ENCODE results near the gene EHBP1.
A peak's percentile ranks its signal among the peaks of the same experiment; 100 is the strongest.
"Not testable (repeated sequence)": the region's sequence is repeated elsewhere in the genome, so short reads cannot be mapped to it uniquely, and the experiment has no call there.

EHBP1 gene

GRCh38 chr2:63013438-63013837, 307.9 kb downstream of the EHBP1 start:
- Histone ChIP-seq H3K9ac (ENCODE audit: low read depth, low read length) (no peak overlapping the region), H3K36me3 (ENCODE audit: control insufficient read depth, insufficient read depth, low read length) (no peaks in the 10 kb centered on the region), H3K4me3 (ENCODE audit: low read depth, low read length) (no peak overlapping the region), H3K27ac (ENCODE audit: low read depth, low read length) (peak overlapping the region; percentile 32), H3K4me1 (ENCODE audit: control insufficient read depth, insufficient read depth, low read length) (peaks cover 41% of the 10 kb centered on the region), H3K9me3 (ENCODE audit: control insufficient read depth, insufficient read depth, low read length) (no peaks in the 10 kb centered on the region), H3K27me3 (ENCODE audit: control insufficient read depth, insufficient read depth, low read length) (no peaks in the 10 kb centered on the region)

GRCh38 chr2:63015389-63015788, 309.9 kb downstream of the EHBP1 start:
- H3K9ac ChIP-seq (ENCODE audit: low read depth, low read length): no peak overlapping the region
- H3K27me3 ChIP-seq (ENCODE audit: control insufficient read depth, insufficient read depth, low read length): no peaks in the 10 kb centered on the region
- H3K9me3 ChIP-seq (ENCODE audit: control insufficient read depth, insufficient read depth, low read length): no peaks in the 10 kb centered on the region
- no peak overlapping the region for H3K4me3 ChIP-seq (ENCODE audit: low read depth, low read length)
- no peaks in the 10 kb centered on the region for H3K36me3 ChIP-seq (ENCODE audit: control insufficient read depth, insufficient read depth, low read length)
- peaks cover 22% of the 10 kb centered on the region for H3K4me1 ChIP-seq (ENCODE audit: control insufficient read depth, insufficient read depth, low read length)
- H3K27ac ChIP-seq (ENCODE audit: low read depth, low read length): no peak overlapping the region

- Histone ChIP-seq H3K27ac (ENCODE audit: low read depth, low read length) (no peak overlapping the region), H3K4me1 (ENCODE audit: control insufficient read depth, insufficient read depth, low read length) (peaks cover 2% of the 10 kb centered on the region; the same call in 1 of the 2 replicates), H3K4me3 (ENCODE audit: low read depth, low read length) (no peak overlapping the region), H3K9ac (ENCODE audit: low read depth, low read length) (no peak overlapping the region), H3K27me3 (ENCODE audit: control insufficient read depth, insufficient read depth, low read length) (no peaks in the 10 kb centered on the region), H3K36me3 (ENCODE audit: control insufficient read depth, insufficient read depth, low read length) (no peaks in the 10 kb centered on the region), H3K9me3 (ENCODE audit: control insufficient read depth, insufficient read depth, low read length) (no peaks in the 10 kb centered on the region)
These were observed 312.9 kb downstream of the EHBP1 start for GRCh38 chr2:63018439-63018838.

GRCh38 chr2:63019686-63020085, 314.2 kb downstream of the EHBP1 start:
- not testable (repeated sequence) for H3K36me3 ChIP-seq (ENCODE audit: control insufficient read depth, insufficient read depth, low read length); H3K27ac ChIP-seq (ENCODE audit: low read depth, low read length); H3K27me3 ChIP-seq (ENCODE audit: control insufficient read depth, insufficient read depth, low read length); H3K9ac ChIP-seq (ENCODE audit: low read depth, low read length); H3K9me3 ChIP-seq (ENCODE audit: control insufficient read depth, insufficient read depth, low read length); H3K4me3 ChIP-seq (ENCODE audit: low read depth, low read length); H3K4me1 ChIP-seq (ENCODE audit: control insufficient read depth, insufficient read depth, low read length)

- Histone ChIP-seq H3K4me1 (ENCODE audit: control insufficient read depth, insufficient read depth, low read length) (no peaks in the 10 kb centered on the region), H3K9ac (ENCODE audit: low read depth, low read length) (no peak overlapping the region), H3K27me3 (ENCODE audit: control insufficient read depth, insufficient read depth, low read length) (no peaks in the 10 kb centered on the region), H3K4me3 (ENCODE audit: low read depth, low read length) (no peak overlapping the region), H3K27ac (ENCODE audit: low read depth, low read length) (no peak overlapping the region), H3K36me3 (ENCODE audit: control insufficient read depth, insufficient read depth, low read length) (no peaks in the 10 kb centered on the region), H3K9me3 (ENCODE audit: control insufficient read depth, insufficient read depth, low read length) (no peaks in the 10 kb centered on the region)
These were observed 317.9 kb downstream of the EHBP1 start for GRCh38 chr2:63023444-63023843.

GRCh38 chr2:63027220-63027619, 321.7 kb downstream of the EHBP1 start:
- Histone ChIP-seq H3K27ac (ENCODE audit: low read depth, low read length) (no peak overlapping the region), H3K36me3 (ENCODE audit: control insufficient read depth, insufficient read depth, low read length) (no peaks in the 10 kb centered on the region)

GRCh38 chr2:63029058-63029457, 323.5 kb downstream of the EHBP1 start:
- Histone ChIP-seq H3K4me3 (ENCODE audit: low read depth, low read length) (no peak overlapping the region), H3K27ac (ENCODE audit: low read depth, low read length) (no peak overlapping the region), H3K9me3 (ENCODE audit: control insufficient read depth, insufficient read depth, low read length) (no peaks in the 10 kb centered on the region), H3K4me1 (ENCODE audit: control insufficient read depth, insufficient read depth, low read length) (no peaks in the 10 kb centered on the region), H3K27me3 (ENCODE audit: control insufficient read depth, insufficient read depth, low read length) (no peaks in the 10 kb centered on the region), H3K9ac (ENCODE audit: low read depth, low read length) (no peak overlapping the region), H3K36me3 (ENCODE audit: control insufficient read depth, insufficient read depth, low read length) (no peaks in the 10 kb centered on the region)

More at GRCh38 chr2:63027220-63027619, 321.7 kb downstream of the EHBP1 start:
- Histone ChIP-seq H3K27me3 (ENCODE audit: control insufficient read depth, insufficient read depth, low read length) (no peaks in the 10 kb centered on the region), H3K4me1 (ENCODE audit: control insufficient read depth, insufficient read depth, low read length) (no peaks in the 10 kb centered on the region), H3K4me3 (ENCODE audit: low read depth, low read length) (no peak overlapping the region), H3K9me3 (ENCODE audit: control insufficient read depth, insufficient read depth, low read length) (no peaks in the 10 kb centered on the region), H3K9ac (ENCODE audit: low read depth, low read length) (no peak overlapping the region)

- H3K36me3 ChIP-seq (ENCODE audit: control insufficient read depth, insufficient read depth, low read length): no peaks in the 10 kb centered on the region
- peaks cover 18% of the 10 kb centered on the region for H3K4me1 ChIP-seq (ENCODE audit: control insufficient read depth, insufficient read depth, low read length)
- no peaks in the 10 kb centered on the region for H3K9me3 ChIP-seq (ENCODE audit: control insufficient read depth, insufficient read depth, low read length)
- peak overlapping the region; percentile 17 for H3K27ac ChIP-seq (ENCODE audit: low read depth, low read length)
- H3K27me3 ChIP-seq (ENCODE audit: control insufficient read depth, insufficient read depth, low read length): no peaks in the 10 kb centered on the region
- no peak overlapping the region for H3K4me3 ChIP-seq (ENCODE audit: low read depth, low read length)
- no peak overlapping the region for H3K9ac ChIP-seq (ENCODE audit: low read depth, low read length)
These were observed 329.0 kb downstream of the EHBP1 start for GRCh38 chr2:63034526-63034925.

- Histone ChIP-seq H3K27ac (ENCODE audit: low read depth, low read length) (no peak overlapping the region), H3K9me3 (ENCODE audit: control insufficient read depth, insufficient read depth, low read length) (no peaks in the 10 kb centered on the region), H3K9ac (ENCODE audit: low read depth, low read length) (no peak overlapping the region), H3K27me3 (ENCODE audit: control insufficient read depth, insufficient read depth, low read length) (no peaks in the 10 kb centered on the region), H3K4me1 (ENCODE audit: control insufficient read depth, insufficient read depth, low read length) (peaks cover 18% of the 10 kb centered on the region), H3K4me3 (ENCODE audit: low read depth, low read length) (no peak overlapping the region), H3K36me3 (ENCODE audit: control insufficient read depth, insufficient read depth, low read length) (no peaks in the 10 kb centered on the region)
These were observed 329.7 kb downstream of the EHBP1 start for GRCh38 chr2:63035169-63035568.

GRCh38 chr2:63035660-63036059, 330.1 kb downstream of the EHBP1 start:
- Histone ChIP-seq H3K27ac (ENCODE audit: low read depth, low read length) (peak overlapping the region; percentile 42), H3K4me3 (ENCODE audit: low read depth, low read length) (no peak overlapping the region), H3K36me3 (ENCODE audit: control insufficient read depth, insufficient read depth, low read length) (no peaks in the 10 kb centered on the region), H3K4me1 (ENCODE audit: control insufficient read depth, insufficient read depth, low read length) (peaks cover 22% of the 10 kb centered on the region), H3K9me3 (ENCODE audit: control insufficient read depth, insufficient read depth, low read length) (no peaks in the 10 kb centered on the region), H3K9ac (ENCODE audit: low read depth, low read length) (no peak overlapping the region), H3K27me3 (ENCODE audit: control insufficient read depth, insufficient read depth, low read length) (no peaks in the 10 kb centered on the region)

GRCh38 chr2:63038034-63038433, 332.5 kb downstream of the EHBP1 start:
- no peak overlapping the region for H3K27ac ChIP-seq (ENCODE audit: low read depth, low read length)
- H3K27me3 ChIP-seq (ENCODE audit: control insufficient read depth, insufficient read depth, low read length): no peaks in the 10 kb centered on the region
- H3K9me3 ChIP-seq (ENCODE audit: control insufficient read depth, insufficient read depth, low read length): no peaks in the 10 kb centered on the region
- H3K9ac ChIP-seq (ENCODE audit: low read depth, low read length): no peak overlapping the region
- H3K4me3 ChIP-seq (ENCODE audit: low read depth, low read length): no peak overlapping the region
- H3K4me1 ChIP-seq (ENCODE audit: control insufficient read depth, insufficient read depth, low read length): peaks cover 40% of the 10 kb centered on the region
- H3K36me3 ChIP-seq (ENCODE audit: control insufficient read depth, insufficient read depth, low read length): no peaks in the 10 kb centered on the region

- no peak overlapping the region for H3K9ac ChIP-seq (ENCODE audit: low read depth, low read length)
- no peaks in the 10 kb centered on the region for H3K36me3 ChIP-seq (ENCODE audit: control insufficient read depth, insufficient read depth, low read length)
- H3K4me1 ChIP-seq (ENCODE audit: control insufficient read depth, insufficient read depth, low read length): peaks cover 51% of the 10 kb centered on the region
- H3K9me3 ChIP-seq (ENCODE audit: control insufficient read depth, insufficient read depth, low read length): no peaks in the 10 kb centered on the region
- H3K4me3 ChIP-seq (ENCODE audit: low read depth, low read length): no peak overlapping the region
- H3K27ac ChIP-seq (ENCODE audit: low read depth, low read length): no peak overlapping the region
- peaks cover 7% of the 10 kb centered on the region for H3K27me3 ChIP-seq (ENCODE audit: control insufficient read depth, insufficient read depth, low read length)
These were observed 335.1 kb downstream of the EHBP1 start for GRCh38 chr2:63040586-63040985.
